Measurements from ENCODE around the gene NAPA.

GRCh38 chr19:47542030-47542475, 27.2 kb upstream of the NAPA start:
- TF ChIP-seq POLR2AphosphoS5 (IDR thresholded peaks at IDR 0.05; ENCODE audit: borderline replicate concordance, low read depth, low read length) = no peak
- no peak for TF ChIP-seq EZH2 (IDR thresholded peaks at IDR 0.05)
- TF ChIP-seq FOXP2 (optimal IDR thresholded peaks at IDR 0.05; ENCODE audit: control extremely low read depth, extremely low read length, insufficient read depth) = no peak
